NCI-H1694 (cell line): ENCODE measurements around the gene NDC1.
"Not testable (repeated sequence)": the region's sequence is repeated elsewhere in the genome, so short reads cannot be mapped to it uniquely, and the experiment has no call there.

Experiments used
- DNase-seq: peaks from one replicate; lab custom pipeline; 2025; lab: John Stamatoyannopoulos, UW

Gene NDC1

DNA sequence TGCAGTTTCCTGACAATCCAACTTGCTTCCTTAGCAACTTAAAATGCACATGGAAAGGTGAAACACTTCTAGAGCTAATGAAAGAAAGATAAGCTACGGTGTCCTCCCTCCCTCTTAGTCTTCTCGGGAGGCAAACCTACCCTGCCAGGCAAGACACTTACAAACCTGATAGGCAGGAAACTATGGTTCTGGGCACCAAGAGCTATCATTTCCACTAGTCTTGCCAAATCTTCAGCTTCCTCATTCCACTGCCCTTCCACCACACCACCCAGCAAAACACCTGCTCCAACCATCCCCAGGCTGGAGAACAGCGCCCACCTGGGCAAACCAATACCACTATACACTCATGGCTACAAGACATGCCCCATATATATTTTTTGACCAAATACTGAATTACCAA lies 15.2 kb downstream of the NDC1 start:
- DNase-seq, result no peak

DNA sequence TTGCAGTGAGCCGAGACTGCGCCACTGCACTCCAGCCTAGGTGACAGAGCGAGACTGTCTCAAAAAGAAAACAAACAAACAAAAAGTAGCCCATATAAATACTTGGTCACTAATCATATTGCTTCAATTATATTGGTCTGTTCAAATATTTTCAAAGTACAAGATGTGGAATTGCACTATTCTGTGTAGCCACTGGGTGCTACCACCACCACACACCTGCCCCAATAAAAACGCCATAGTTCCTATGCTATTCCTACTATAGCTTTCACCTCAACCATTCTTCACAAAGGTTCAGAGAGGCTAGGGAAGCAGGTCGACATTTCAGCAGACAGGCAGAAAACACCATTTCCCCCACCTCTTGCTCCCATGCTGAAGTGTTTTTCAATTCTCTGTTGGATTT lies 16.7 kb downstream of the NDC1 start:
- no peak for DNase-seq

DNA sequence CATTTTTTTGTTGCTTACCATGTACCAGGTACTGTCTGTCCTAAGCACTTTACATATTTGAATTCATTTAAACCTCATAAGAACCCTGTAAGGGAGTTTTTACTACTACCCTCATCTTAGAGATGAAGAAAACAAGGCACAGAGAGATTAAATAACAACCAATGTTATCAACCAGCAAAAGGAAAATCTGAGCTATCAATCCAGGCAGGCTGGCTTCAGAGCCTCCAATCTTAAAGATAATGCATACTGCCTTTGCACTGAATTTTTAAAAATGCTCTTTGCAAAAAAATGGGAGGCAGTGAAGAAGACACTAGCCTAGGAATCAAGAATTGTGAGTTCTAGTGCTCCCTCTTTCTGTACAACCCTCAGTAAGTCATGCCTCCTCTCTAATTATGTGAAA lies 18.7 kb downstream of the NDC1 start:
- no peak for DNase-seq

DNA sequence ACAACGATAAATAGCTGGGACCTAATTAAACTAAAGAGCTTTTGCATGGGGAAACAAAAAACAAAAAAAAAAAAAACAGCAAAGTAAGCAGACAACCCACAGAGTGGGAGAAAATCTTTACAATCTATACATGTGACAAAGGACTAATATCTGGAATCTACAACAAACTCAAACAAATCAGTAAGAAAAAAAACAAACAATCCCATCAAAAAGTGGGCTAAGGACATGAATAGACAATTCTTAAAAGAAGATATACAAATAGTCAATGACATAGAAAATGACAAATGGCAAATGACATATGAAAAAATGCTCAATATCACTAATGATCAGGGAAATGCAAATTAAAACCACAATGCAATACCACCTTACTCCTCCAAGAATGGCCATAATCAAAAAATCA lies 21.5 kb downstream of the NDC1 start:
- not testable (repeated sequence) for DNase-seq

DNA sequence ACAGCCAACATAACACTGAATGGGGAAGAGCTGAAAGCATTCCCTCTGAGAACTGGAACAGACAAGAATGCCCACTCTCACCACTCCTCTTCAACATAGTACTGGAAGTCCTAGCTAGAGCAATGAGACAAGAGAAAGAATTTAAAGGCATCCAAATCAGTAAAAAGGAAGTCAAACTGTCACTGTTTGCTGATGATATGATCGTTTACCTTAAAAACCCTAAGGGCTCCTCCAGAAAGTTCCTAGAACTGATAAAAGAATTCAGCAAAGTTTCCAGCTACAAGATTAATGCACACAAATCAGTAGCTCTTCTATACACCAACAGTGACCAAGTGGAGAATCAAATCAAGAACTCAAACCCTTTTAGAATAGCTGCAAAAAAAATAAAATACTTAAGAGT lies 22.6 kb downstream of the NDC1 start:
- not testable (repeated sequence) for DNase-seq

DNA sequence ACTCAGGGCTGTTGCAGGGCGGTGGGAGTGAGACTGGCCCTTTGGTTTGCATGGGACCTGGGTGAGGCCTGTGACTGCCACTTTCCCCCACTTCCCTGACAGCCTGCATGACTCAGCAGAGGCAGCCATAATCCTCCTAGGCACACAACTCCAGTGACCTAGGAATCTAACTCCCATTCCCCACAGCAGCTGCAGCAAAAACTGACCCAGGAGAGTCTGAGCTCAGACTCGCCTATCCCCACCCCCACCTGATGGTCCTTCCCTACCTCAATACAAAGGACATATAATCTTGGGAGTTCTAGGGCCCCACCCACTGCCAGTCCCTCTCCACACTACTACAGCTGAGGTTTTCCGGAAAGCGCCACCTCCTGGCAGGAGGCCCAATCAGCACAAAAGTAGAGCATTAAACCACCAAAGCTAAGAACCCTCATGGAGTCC lies 26.7 kb downstream of the NDC1 start:
- DNase-seq, result no peak

DNA sequence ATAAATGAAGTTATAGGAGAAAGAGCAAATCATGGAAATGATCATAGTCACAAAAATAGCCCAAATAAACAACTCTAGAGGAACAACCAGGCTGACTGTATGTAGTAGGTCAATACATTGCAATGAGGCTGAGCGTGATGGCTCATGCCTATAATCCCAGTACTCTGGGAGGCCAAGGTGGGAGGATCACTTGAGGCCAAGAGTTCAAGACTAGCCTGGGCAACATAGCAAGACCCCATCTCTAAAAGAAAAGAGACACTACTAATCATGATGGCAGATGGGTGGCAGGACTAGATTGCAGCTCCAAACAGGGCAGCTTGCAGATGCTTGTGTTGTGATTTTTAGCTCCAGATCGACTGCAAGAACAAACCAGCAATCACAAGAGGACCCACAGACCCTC lies 27.6 kb downstream of the NDC1 start:
- no peak for DNase-seq

DNA sequence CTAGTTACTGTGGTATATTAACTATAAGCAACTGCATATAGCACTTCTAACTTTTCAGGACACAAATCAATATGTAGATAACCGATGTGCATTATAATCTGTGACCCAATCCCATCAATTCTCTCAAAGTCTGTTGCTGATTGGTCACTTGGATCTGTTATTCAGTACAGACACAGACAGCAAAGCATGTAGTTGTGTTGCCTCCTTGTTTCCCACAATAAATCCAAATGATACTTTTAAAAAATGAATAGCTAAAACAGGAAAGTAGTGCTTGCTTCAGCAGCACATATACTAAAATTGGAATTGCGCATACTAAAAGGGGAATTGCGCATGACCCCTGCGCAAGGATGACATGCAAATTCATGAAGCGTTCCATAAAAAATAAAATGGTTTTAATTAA lies 28.1 kb downstream of the NDC1 start:
- no peak for DNase-seq

DNA sequence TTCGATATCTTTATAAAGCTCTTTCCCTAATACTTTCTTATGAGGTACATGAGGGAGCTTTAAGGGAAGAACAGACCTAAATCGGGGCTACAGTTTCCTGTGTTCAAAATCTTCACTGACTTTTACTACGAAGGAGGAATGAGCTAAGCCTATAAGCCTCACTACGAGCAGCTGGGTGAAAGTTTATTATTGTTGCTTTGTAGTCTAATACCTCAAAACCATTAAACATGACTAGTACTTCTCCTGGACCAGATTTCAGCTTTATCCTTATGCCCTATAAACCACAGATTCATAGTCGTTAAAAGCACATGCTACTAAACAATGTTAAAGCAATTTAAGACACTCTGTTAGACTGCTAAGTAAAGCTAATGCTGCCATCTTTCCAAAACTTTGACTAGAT lies 30.2 kb downstream of the NDC1 start:
- DNase-seq, result no peak

DNA sequence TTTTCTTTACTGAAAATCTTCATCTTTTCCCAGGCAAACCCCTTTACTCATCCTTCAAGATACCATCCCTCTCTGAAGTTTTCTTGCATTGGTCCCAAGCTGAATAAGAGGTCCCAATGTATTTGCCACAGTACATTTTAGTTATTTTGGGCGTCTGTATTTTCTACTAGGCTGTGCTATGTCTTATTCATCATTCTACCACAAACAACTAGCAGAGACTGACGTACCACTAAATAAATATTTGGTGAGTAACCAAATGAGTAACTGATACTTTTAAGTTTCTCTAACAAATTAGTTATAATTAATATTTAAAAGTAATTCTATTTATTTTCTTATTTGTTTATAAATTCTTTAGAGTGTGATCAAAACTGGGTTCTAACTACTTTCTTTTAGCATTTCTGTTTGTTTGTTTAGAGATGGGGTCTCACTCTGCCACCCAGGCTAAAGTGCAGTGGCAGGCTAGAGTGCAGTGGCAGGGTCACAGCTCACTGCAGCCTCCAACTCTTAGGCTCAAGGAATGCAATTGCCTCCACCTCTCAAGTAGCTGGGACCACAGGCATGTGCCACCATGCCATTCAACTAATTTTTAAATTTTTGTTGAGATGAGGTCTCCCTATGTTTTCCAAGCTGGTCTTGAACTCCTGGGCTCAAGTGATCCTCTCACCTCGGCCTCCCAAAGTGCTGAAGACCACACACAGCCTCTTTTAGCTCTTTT lies 33.1 kb downstream of the NDC1 start:
- no peak for DNase-seq

DNA sequence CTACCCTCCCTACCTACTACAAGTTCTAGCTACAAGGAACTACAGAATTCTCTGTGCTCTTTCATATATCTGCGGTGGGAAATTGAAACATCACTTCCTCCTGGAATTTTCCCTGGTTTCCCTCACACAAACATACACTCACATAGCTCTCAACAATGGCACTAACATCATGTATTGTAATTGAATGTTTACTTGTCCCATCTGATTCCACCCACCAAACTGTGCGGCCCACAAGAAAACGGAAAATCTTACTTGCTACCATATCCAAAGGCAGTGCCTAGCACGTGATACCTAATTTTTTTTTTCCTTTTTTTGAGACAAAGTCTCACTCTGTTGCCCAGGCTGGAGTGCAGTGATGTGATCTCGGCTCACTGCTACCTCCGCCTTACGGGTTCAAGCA lies 33.9 kb downstream of the NDC1 start:
- DNase-seq, result no peak

DNA sequence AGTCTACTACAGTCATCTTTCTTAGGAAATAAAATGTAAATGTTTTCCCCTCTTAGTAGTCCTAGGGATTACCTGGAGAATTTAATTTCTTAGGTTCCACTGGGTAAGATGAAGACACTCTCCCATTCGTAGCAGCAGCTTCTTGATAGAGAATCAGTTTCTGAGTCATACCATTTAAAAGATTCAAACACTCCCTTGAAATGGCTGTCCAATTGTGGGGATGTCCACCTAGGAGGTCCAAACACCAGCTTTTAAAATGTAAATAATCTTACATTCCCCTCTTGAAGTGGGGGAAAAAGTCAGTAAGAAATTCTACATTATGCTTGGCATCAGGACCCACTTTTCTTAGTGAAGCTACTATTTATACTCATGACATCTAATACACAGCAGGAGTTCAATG lies 37.5 kb downstream of the NDC1 start:
- DNase-seq, result no peak

DNA sequence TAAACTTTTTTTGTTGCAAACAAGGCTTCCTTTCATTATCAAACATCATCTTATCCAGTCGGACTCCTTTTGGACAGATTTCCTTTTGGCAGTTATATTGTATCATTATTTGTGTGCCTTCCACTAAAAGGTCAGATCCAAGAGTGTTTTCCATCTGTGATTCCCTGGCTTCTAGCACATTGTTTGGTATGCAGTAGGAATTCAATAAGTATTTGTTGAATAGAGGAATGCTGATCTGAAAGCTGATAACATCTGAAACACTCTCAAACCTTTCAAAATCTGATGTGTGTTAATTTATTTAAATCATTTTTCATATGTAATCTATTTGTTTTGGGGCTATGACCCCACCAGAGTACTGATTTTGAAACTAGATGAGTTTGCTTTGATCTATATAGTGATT lies 39.0 kb downstream of the NDC1 start:
- no peak for DNase-seq

DNA sequence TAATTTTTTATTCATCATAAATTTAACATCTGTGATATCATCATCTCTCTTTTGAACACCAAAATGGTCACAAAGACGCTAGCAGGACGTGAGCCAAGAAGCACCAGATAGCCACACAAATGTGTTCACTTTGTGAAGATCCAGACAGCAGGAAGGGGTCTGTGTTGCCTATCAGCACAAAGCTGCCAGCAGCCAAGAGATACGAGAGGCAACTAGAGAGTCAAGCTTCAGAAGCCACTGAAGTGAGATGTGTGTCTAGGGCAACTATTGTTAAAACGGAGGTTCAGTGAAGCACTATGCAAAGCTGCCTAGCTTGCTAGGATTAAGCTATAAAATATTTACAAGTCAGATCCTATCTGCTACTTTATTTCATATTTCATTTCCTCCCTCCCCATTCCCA lies 45.3 kb downstream of the NDC1 start:
- no peak for DNase-seq

DNA sequence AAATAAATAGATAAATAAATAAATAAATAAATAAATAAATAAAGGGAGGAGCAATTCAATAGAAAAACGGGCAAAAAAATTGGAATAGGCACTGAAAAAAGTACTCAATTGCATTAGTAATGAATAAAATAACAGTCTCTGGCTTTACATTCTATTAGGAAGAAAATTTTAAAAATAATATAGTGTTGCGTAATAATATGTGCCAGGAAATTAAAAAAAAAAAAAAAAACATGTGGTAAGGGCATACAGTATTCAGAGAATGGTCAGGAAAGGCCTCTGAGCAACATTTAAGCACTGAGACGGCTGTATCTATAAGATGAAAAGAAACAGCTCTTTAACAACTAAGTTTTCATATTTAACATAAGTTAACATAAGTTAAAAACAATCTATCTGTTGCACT lies 50.4 kb downstream of the NDC1 start:
- DNase-seq, result no peak

DNA sequence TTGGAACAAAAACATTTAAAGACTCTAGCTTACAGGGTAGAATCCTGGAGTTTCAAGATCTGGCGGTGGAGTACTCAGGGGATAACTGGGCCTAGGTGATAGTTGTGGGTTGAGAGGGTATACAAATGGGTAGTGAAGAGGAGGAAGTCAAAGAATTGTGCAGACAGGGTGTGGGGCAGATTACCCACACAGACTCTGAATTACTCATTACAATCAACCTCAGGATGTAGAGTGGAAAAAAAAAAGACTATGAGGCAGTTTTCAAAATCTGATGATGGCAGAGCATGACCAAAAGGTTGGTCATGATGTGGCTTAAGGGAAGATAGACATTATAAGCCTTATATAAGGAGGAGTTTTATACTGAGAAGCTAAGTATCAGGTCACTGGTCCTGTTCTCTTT lies 55.0 kb downstream of the NDC1 start:
- DNase-seq, result no peak

DNA sequence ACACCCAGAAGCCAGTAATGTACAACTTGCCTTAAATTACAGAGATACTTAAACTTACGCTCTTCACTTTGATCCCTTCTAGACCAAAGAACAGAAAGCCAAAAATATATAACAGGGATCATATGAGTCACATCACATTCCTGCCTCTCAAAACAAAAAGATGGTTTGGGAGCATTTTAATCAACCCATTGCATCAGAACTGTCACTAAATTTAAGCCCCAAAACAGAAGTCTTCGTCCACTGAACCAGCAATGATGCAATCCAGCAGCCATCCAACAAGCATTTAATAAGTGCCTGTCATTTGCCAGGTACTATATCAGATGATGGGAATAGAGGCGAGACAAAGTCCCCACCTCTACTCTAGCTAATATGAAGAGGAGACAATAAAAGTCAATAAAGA lies 56.4 kb downstream of the NDC1 start:
- DNase-seq, result no peak

DNA sequence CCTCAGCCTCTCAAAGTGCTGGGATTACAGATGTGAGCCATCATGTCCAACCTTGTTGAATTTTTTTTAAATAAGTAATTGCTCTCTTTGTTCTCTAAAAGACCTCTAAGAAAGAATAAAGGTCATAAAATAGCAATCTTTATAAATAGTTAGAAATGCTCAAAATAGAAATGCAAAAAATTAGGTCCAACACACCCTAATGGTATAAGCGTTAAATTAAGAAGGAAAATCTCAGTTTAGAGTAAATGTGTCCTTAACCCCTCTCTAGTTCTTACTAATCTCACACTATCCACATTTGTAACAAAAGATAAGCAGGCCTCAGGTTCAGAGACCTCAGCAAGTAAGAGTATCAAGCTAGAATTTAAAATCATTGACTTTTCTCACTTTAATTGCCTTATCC lies 60.8 kb downstream of the NDC1 start:
- DNase-seq, result no peak

DNA sequence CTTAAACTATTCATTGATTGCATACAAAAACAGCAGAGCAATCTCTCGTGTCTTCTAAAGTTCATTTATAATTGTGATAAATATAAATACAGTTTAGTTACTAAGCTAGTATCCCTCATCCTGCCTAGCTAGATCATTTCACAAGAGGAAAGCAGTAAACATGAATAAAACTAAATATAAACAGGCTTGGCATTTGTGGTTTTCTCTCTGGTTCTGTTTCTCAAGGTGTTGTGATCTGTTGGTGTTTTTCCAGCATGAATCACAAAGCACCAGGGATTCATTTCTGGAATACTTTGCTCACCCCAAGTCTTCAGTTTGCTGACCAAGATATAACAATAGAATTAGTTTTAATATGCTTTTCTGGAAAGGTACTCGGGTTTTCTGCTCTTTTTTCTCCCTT lies 66.4 kb downstream of the NDC1 start:
- no peak for DNase-seq

DNA sequence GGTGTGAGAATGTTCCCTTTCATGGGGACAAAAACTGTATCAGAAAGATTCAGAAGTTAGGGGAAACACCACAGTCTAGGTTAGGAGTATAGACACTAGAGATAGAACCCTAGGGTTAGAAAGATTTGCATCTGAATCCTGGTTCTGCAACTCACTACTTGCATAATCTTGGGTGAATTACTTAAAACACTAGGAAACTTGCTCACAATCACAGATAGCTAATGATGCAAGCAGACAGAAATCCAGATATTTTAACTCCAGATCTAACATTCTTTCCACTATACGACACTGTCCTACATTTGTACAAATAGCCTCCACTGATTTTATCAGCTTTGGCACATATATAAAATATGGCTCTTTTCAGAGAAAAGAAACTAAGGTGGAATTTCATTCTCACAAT lies 68.3 kb downstream of the NDC1 start:
- DNase-seq, result no peak

DNA sequence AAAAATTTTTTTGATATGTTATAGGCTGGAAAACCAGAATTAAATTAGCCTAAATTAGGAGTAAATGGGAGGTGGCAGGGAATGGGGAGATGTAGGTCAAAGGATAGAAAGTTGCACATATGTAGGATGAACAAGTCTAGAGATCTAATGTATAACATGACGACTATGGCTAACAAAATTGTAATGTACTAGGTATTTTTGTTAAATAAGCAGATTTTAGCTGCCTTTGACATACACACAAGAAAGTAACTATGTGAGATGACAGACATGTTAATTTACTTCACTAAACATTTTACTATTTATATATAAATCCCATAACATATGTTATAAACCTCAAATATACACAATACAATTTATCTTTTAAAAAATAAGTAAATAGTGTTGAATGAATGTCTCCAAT lies 68.9 kb downstream of the NDC1 start:
- DNase-seq, result no peak

DNA sequence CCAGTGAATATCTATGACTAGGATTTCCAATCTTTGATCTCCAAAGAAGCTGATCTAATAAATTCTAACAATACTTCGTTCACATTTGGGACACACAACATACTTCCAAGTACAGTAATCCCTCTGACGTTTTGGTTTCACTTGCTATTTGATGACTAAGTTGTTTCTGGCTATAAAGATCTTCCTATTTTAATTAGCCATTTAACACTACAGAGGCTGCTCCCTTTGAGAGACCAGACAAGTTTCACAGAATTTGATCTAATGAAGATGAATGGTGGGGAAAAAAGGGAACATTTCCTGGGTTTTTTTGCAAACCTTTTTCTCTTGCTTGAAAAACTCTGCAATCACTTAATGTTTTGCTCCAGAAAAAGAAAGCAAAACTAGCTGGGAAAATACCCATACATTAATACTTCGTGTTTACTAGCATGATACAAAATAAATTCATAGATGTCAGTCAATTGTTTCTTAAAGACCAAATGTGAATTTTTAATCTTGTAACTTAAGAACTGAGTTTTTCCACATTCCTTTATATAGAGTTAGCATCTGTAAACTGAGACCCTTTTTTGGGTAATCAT lies 71.2 kb downstream of the NDC1 start:
- DNase-seq, result no peak

DNA sequence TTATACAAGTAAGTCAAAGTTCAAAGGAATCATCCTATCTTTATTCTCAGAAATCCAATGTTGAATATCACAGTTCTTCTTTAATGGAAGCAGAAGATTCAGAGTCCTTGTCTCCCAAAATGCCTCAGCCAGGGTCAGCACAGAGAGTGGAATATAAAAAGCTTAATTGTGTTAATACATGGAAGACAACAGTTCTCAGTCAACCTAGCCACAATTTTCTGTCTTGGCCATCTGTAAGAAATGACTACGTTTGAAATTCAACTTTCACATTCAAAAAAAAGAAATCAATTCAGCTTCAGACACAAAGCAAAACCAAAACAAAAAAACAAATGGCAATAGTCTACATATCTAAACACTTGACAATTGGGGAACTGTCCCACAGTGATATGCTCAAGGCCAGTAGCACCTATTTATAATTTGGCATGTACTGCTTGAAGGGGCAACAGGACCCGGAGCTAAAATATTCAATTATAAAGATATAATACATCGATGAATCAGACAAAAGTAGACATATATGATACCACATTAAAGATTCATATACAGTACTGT lies 71.8 kb downstream of the NDC1 start:
- DNase-seq, result no peak

DNA sequence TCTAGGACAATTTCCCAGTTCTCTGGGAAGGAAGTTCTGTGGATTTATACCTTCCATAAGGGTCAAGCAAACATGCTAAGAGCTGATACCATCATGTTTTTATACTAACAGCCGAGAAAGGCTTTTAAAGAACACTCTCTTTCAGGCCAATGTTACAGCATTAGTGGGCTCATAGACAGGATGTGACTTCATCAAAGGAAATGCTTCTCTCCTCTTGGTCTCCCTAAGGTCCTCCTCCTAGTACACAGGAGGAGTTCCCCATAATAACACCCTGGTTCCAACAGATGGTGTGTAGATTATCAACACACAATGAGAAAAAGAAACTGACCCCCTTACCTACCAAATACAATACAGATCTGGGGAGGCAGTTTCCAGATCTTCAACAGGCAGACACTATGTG lies 72.4 kb downstream of the NDC1 start:
- no peak for DNase-seq
